Lower leg skin (tissue), 3 donors: ENCODE data around the gene CFAP92.

Experiments
- CTCF ChIP-seq, 3 donors: fragments of 450-650 bp; IDR thresholded peaks; one replicate each; pipeline ENCODE4 v1.5.1; 2016; ENCODE audit warnings: antibody characterized with exemption in 3 of 3, mild to moderate bottlenecking in 3 of 3, moderate library complexity in 2 of 3
- POLR2A ChIP-seq, 2 donors: fragments of 450-650 bp; IDR thresholded peaks; one replicate each; pipeline ENCODE4 v1.6.1; 2016 to 2017; ENCODE audit warnings: antibody characterized with exemption in 2 of 2, mild to moderate bottlenecking in 1 of 2, moderate library complexity in 1 of 2

- TF ChIP-seq CTCF (IDR thresholded peaks at IDR 0.05) (no peak), POLR2A (IDR thresholded peaks at IDR 0.05) (no peak)
Measured at GRCh38 chr3:129017484-129017899, 23.6 kb upstream of the CFAP92 start.
